ACC112 (cell line): Measurements from ENCODE around the gene YPEL1.

Experiments
- H2AFZ ChIP-seq: fragments of 200-600 bp; sonication (generic); one replicate; pipeline ENCODE4 v1.6.0; 2017; ENCODE audit warnings: antibody characterized with exemption, low read length; ENCODE audit not compliant: unreplicated experiment
- H3K27ac ChIP-seq: fragments of 200-600 bp; sonication (generic); 2 replicates; pipeline ENCODE4 v1.5.1; 2014; ENCODE audit warnings: low read depth, mild to moderate bottlenecking, antibody characterized with exemption, low read length, moderate library complexity
- H3K27me3 ChIP-seq: fragments of 200-600 bp; sonication (generic); 2 replicates; pipeline ENCODE4 v1.6.1; 2014; ENCODE audit warnings: mild to moderate bottlenecking, antibody characterized with exemption, low read length, moderate library complexity, mixed read lengths; ENCODE audit not compliant: insufficient read depth
- H3K36me3 ChIP-seq: fragments of 200-600 bp; sonication (generic); 2 replicates; pipeline ENCODE4 v1.6.1; 2016; ENCODE audit warnings: mild to moderate bottlenecking, antibody characterized with exemption, low read length, moderate library complexity, mixed read lengths; ENCODE audit not compliant: insufficient read depth
- H3K4me1 ChIP-seq: fragments of 200-600 bp; sonication (generic); one replicate; pipeline ENCODE4 v1.6.1; 2016; ENCODE audit warnings: low read length, mixed read lengths; ENCODE audit not compliant: insufficient read depth, unreplicated experiment, control insufficient read depth
- H3K4me3 ChIP-seq: fragments of 200-600 bp; sonication (generic); 2 replicates; pipeline ENCODE4 v1.5.1; 2014; ENCODE audit warnings: mild to moderate bottlenecking, low read depth, low read length
- H3K79me2 ChIP-seq: fragments of 200-600 bp; sonication (generic); one replicate; pipeline ENCODE4 v1.6.0; 2016; ENCODE audit warnings: low read length; ENCODE audit not compliant: control insufficient read depth, unreplicated experiment, insufficient read depth

The YPEL1 gene

GRCh38 chr22:21710156-21710555 is 25.4 kb downstream of the YPEL1 start:
- H3K27me3 ChIP-seq, result no peaks in the 10 kb centered on the region
- no peak overlapping the region for H3K4me3 ChIP-seq
- H2AFZ ChIP-seq, result no peak overlapping the region
- H3K36me3 ChIP-seq, result no peaks in the 10 kb centered on the region
- no peaks in the 10 kb centered on the region for H3K79me2 ChIP-seq
- no peak overlapping the region for H3K27ac ChIP-seq
- H3K4me1 ChIP-seq, result peaks cover 4% of the 10 kb centered on the region

GRCh38 chr22:21709688-21710087 is 25.9 kb downstream of the YPEL1 start:
- peaks cover 4% of the 10 kb centered on the region for H3K4me1 ChIP-seq
- H3K27ac ChIP-seq, result no peak overlapping the region
- H2AFZ ChIP-seq, result no peak overlapping the region
- no peak overlapping the region for H3K4me3 ChIP-seq
- no peaks in the 10 kb centered on the region for H3K27me3 ChIP-seq
- H3K36me3 ChIP-seq, result no peaks in the 10 kb centered on the region
- no peaks in the 10 kb centered on the region for H3K79me2 ChIP-seq

GRCh38 chr22:21708960-21709359 is 26.6 kb downstream of the YPEL1 start:
- H3K4me3 ChIP-seq, result no peak overlapping the region
- H3K27ac ChIP-seq, result no peak overlapping the region
- no peaks in the 10 kb centered on the region for H3K36me3 ChIP-seq
- H2AFZ ChIP-seq, result no peak overlapping the region
- peaks cover 4% of the 10 kb centered on the region for H3K4me1 ChIP-seq
- no peaks in the 10 kb centered on the region for H3K79me2 ChIP-seq
- H3K27me3 ChIP-seq, result no peaks in the 10 kb centered on the region

DNA sequence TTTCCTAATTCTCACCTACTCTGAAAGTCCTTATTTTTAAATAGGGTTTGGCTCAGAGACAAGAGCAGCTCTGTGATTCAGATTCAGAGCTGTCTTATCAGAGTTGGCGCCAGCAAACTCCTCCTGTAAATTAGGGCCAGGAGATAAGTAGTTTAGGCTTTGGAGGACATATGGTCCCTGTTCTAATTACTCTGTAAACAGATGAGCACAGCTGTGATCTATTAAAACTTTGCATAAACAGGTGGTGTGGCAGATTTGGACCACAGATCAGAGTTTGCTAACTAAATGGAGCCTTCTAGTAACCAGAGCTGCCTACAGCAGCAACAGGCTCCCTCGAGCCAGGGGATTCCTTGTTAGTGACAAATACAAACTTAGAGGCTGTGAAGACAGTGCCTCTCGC is 27.9 kb downstream of the YPEL1 start:
- H3K27me3 ChIP-seq, result no peaks in the 10 kb centered on the region
- H3K79me2 ChIP-seq, result no peaks in the 10 kb centered on the region
- H3K27ac ChIP-seq, result no peak overlapping the region
- no peaks in the 10 kb centered on the region for H3K36me3 ChIP-seq
- H2AFZ ChIP-seq, result no peak overlapping the region
- H3K4me3 ChIP-seq, result no peak overlapping the region
- peaks cover 4% of the 10 kb centered on the region for H3K4me1 ChIP-seq

DNA sequence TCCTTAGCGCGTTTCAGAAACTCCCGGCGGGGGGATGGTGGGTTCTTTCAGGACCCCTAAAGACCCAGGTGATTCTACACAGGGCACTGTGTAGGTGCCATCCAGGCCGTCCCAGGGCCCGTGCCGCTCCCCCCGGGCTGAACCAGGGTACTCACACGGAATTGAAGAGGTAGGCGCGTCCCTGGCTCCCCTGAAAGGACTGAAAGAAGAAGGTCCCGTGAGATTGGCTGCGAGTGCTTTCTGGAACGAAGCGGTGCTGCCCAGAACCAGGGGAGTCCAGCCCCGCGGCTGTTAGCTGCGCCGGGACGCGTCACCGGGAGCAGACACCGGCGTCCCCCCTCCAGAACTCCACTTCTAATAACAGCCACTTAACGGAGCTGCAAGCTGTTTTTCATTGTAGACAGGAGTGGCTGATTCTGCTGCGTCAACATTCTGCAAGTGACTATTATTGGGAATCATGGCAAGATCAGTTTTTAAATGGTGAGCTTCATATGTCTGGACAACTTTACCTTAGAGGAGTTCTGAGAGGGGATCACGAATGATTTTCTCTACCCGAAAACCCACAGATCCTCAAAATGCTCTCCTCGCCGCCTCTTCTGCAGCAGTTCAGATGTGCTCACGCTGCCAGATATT is 31.8 kb downstream of the YPEL1 start:
- no peak overlapping the region for H3K27ac ChIP-seq
- no peak overlapping the region for H3K4me3 ChIP-seq
- H2AFZ ChIP-seq, result no peak overlapping the region
- no peaks in the 10 kb centered on the region for H3K79me2 ChIP-seq
- no peaks in the 10 kb centered on the region for H3K27me3 ChIP-seq
- no peaks in the 10 kb centered on the region for H3K4me1 ChIP-seq
- no peaks in the 10 kb centered on the region for H3K36me3 ChIP-seq

GRCh38 chr22:21702700-21703683 is 32.6 kb downstream of the YPEL1 start:
- Histone ChIP-seq H3K27ac (no peak overlapping the region), H3K79me2 (no peaks in the 10 kb centered on the region), H2AFZ (no peak overlapping the region), H3K4me1 (no peaks in the 10 kb centered on the region), H3K27me3 (no peaks in the 10 kb centered on the region), H3K4me3 (no peak overlapping the region), H3K36me3 (no peaks in the 10 kb centered on the region)

DNA sequence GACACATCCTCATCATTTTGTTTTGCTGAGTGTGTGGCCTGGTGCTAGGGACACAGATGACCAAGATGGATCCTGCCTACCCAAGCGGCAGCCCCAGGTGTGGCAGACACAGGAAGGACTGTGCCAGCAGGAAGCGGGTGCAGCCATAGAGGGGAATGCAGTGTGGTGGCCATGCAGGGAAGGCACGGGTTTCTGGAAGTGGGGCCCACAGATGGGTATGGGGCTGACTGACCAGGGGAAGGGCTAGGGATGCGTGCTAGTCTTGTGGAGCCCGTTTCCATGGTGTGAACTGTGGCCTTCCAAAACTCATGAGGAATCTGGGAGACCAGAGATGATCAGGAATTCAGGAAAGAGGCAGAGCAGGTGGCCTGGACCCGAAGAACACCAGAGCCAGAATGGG is 33.5 kb downstream of the YPEL1 start:
- no peaks in the 10 kb centered on the region for H3K27me3 ChIP-seq
- no peak overlapping the region for H2AFZ ChIP-seq
- no peak overlapping the region for H3K27ac ChIP-seq
- H3K79me2 ChIP-seq, result no peaks in the 10 kb centered on the region
- H3K36me3 ChIP-seq, result no peaks in the 10 kb centered on the region
- H3K4me3 ChIP-seq, result no peak overlapping the region
- no peaks in the 10 kb centered on the region for H3K4me1 ChIP-seq

GRCh38 chr22:21701384-21701971 is 34.1 kb downstream of the YPEL1 start:
- no peaks in the 10 kb centered on the region for H3K79me2 ChIP-seq
- H3K27ac ChIP-seq, result no peak overlapping the region
- no peaks in the 10 kb centered on the region for H3K4me1 ChIP-seq
- no peak overlapping the region for H2AFZ ChIP-seq
- H3K27me3 ChIP-seq, result no peaks in the 10 kb centered on the region
- no peak overlapping the region for H3K4me3 ChIP-seq
- H3K36me3 ChIP-seq, result no peaks in the 10 kb centered on the region

DNA sequence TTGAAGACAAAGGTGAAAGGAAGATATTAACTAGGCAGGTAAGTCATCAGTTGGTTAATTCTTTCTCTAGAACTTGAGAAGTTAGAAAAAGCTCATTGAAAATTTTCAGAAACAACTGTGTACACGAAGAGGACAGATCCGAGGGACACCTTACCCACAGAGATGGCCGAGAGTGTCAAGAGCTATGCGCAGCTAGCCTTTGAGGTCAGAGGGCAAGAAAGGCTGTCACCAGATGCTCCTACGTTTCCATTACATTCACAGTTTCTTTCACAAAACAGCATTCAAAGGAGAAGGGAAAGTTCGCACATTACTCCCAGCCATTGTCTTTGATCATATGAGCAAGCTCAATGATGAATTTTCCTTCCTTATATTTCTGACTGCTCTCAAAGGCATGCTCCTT is 34.8 kb downstream of the YPEL1 start:
- no peak overlapping the region for H3K4me3 ChIP-seq
- no peak overlapping the region for H2AFZ ChIP-seq
- no peaks in the 10 kb centered on the region for H3K36me3 ChIP-seq
- no peak overlapping the region for H3K27ac ChIP-seq
- no peaks in the 10 kb centered on the region for H3K79me2 ChIP-seq
- no peaks in the 10 kb centered on the region for H3K4me1 ChIP-seq
- H3K27me3 ChIP-seq, result no peaks in the 10 kb centered on the region

GRCh38 chr22:21699643-21700042 is 36.0 kb downstream of the YPEL1 start:
- no peaks in the 10 kb centered on the region for H3K79me2 ChIP-seq
- H3K4me3 ChIP-seq, result no peak overlapping the region
- H2AFZ ChIP-seq, result no peak overlapping the region
- no peak overlapping the region for H3K27ac ChIP-seq
- no peaks in the 10 kb centered on the region for H3K27me3 ChIP-seq
- H3K36me3 ChIP-seq, result no peaks in the 10 kb centered on the region
- no peaks in the 10 kb centered on the region for H3K4me1 ChIP-seq
